PFSK-1 (cell line): ENCODE measurements around the gene AP4M1.

Source experiments
- FOXP2 ChIP-seq: optimal IDR thresholded peaks from 2 replicates; pipeline ENCODE3; 2011; ENCODE audit warnings: borderline replicate concordance, control low read depth, inconsistent platforms; ENCODE audit not compliant: insufficient read depth; ENCODE audit errors: extremely low read length, extremely low read depth
- POLR2AphosphoS5 ChIP-seq: IDR thresholded peaks from 2 replicates; pipeline ENCODE4 v1.6.1; 2012; ENCODE audit warnings: low read depth, mild to moderate bottlenecking, control low read depth, low read length, moderate library complexity
- REST ChIP-seq, 2 experiments: IDR thresholded peaks; 2 replicates each; pipeline versions ENCODE4 v1.6.1 to v1.8.0; 2011 to 2012; ENCODE audit warnings: low read depth in 2 of 2, low read length in 2 of 2, control low read depth in 1 of 2, inconsistent platforms in 1 of 2, mild to moderate bottlenecking in 1 of 2, moderate library complexity in 1 of 2; ENCODE audit not compliant: insufficient read depth in 1 of 2
- SIN3A ChIP-seq: IDR thresholded peaks from 2 replicates; pipeline ENCODE4 v1.6.1; 2012; ENCODE audit warnings: mild to moderate bottlenecking, low read length, moderate library complexity, borderline replicate concordance; ENCODE audit not compliant: insufficient read depth
- TAF1 ChIP-seq: IDR thresholded peaks from 2 replicates; pipeline ENCODE4 v1.6.1; 2012; ENCODE audit warnings: low read length, control low read depth, borderline replicate concordance; ENCODE audit not compliant: insufficient read depth

AP4M1 gene

GRCh38 chr7:100119970-100120732 is 18.7 kb downstream of the AP4M1 start:
- 0 out of 2 replicates have a peak, but pooled peaks have one; percentile 7 for TF ChIP-seq SIN3A
- TF ChIP-seq REST (IDR thresholded peaks at IDR 0.05; ENCODE audit: insufficient read depth in 1 of 2, low read depth in 2 of 2, low read length in 2 of 2) = no peak
- TF ChIP-seq FOXP2 = no peak

DNA sequence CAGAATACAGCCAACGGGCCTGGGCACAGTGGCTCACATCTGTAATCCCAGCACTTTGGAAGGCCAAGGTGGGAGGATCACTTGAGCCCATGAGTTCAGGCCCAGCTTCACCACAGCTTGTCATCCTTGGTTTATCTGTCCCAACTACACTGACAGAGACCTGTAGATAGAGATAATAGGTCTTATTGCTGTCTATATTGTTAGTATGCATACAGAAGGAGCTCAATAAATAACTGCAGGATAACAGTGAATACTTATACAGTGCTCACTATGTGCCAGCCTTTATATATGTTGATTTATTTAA is 19.2 kb downstream of the AP4M1 start:
- TF ChIP-seq TAF1 (no peak), SIN3A (no peak), REST (IDR thresholded peaks at IDR 0.05; ENCODE audit: insufficient read depth in 1 of 2, low read depth in 2 of 2, low read length in 2 of 2) (no peak), POLR2AphosphoS5 (no peak), FOXP2 (no peak)

- no peak for TF ChIP-seq FOXP2
- no peak for TF ChIP-seq REST (IDR thresholded peaks at IDR 0.05; ENCODE audit: insufficient read depth in 1 of 2, low read depth in 2 of 2, low read length in 2 of 2)
- TF ChIP-seq SIN3A = no peak
- TF ChIP-seq POLR2AphosphoS5 = no peak
- TF ChIP-seq TAF1 = no peak
Observed at GRCh38 chr7:100122067-100122466, 20.6 kb downstream of the AP4M1 start.

DNA sequence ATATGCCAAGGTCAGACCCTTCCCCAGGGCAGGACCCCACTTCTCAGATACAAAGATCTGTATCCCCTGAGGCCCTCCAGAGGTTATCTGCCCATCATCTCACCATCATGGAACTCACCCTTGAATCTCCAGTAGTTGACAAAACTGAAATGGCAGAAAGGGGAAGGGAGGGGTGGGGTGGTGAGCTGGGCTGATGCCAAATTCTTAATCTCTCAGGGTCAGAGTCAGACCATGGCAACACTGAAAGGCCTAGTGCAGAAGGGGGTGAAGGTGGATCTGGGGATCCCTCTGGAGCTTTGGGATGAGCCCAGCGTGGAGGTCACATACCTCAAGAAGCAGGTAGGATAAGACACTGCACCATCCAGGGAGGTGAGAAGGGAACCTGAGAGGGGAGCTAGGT is 21.1 kb downstream of the AP4M1 start:
- no peak for TF ChIP-seq TAF1
- no peak for TF ChIP-seq FOXP2
- TF ChIP-seq SIN3A = no peak
- TF ChIP-seq REST (IDR thresholded peaks at IDR 0.05; ENCODE audit: insufficient read depth in 1 of 2, low read depth in 2 of 2, low read length in 2 of 2) = no peak
- no peak for TF ChIP-seq POLR2AphosphoS5

- TF ChIP-seq SIN3A (no peak), TAF1 (no peak), REST (IDR thresholded peaks at IDR 0.05; ENCODE audit: insufficient read depth in 1 of 2, low read depth in 2 of 2, low read length in 2 of 2) (no peak), FOXP2 (no peak), POLR2AphosphoS5 (no peak)
Observed at GRCh38 chr7:100124301-100125230, 23.1 kb downstream of the AP4M1 start.
